IPS DF 6.9 (cell line): ENCODE measurements around the gene FOXK2.

Experiments
- DNase-seq: peaks from one replicate; pipeline ENCODE4 v3.0.0-alpha.2; 2013; ENCODE audit warnings: low read depth, low spot score
- H3K27ac ChIP-seq: one replicate; pipeline ENCODE4 v1.5.1; 2013; ENCODE audit warnings: low read length, control low read depth
- H3K27me3 ChIP-seq: 2 replicates; pipeline ENCODE4 v1.6.1; 2013; ENCODE audit warnings: mild to moderate bottlenecking, low read length; ENCODE audit not compliant: control insufficient read depth, insufficient read depth
- H3K36me3 ChIP-seq: 2 replicates; pipeline ENCODE4 v1.6.1; 2013; ENCODE audit warnings: low read length; ENCODE audit not compliant: control insufficient read depth, insufficient read depth
- H3K4me1 ChIP-seq: 2 replicates; pipeline ENCODE4 v1.6.1; 2013; ENCODE audit warnings: low read length; ENCODE audit not compliant: control insufficient read depth, insufficient read depth
- H3K4me3 ChIP-seq: 2 replicates; pipeline ENCODE4 v1.5.1; 2013; ENCODE audit warnings: mild to moderate bottlenecking, low read length
- H3K9me3 ChIP-seq: 2 replicates; pipeline ENCODE4 v1.6.1; 2013; ENCODE audit warnings: low read length, inconsistent platforms; ENCODE audit not compliant: control insufficient read depth, insufficient read depth
- WGBS: extraction: QIAGEN DNeasy Blood & Tissue Kit; methylation state at CpG from one replicate; pipeline ENCODE4 v1.1.7; 2013; ENCODE audit warnings: mixed read lengths, missing lambda C conversion rate; ENCODE audit not compliant: insufficient read length, insufficient coverage; 5-methylcytosine and 5-hydroxymethylcytosine counted together

FOXK2 gene

GRCh38 chr17:82596296-82596695, 76.8 kb downstream of the FOXK2 start:
- no peaks in the 10 kb centered on the region for H3K9me3 ChIP-seq
- H3K4me1 ChIP-seq: peaks cover 4% of the 10 kb centered on the region; the same call in 1 of the 2 replicates
- H3K36me3 ChIP-seq: peaks cover 45% of the 10 kb centered on the region
- no peaks in the 10 kb centered on the region for H3K27me3 ChIP-seq
- DNase-seq: no peak
- no peak overlapping the region for H3K4me3 ChIP-seq
- H3K27ac ChIP-seq: no peak overlapping the region
- WGBS: no CpG with 5 or more reads among the region's 16 CpGs

DNA sequence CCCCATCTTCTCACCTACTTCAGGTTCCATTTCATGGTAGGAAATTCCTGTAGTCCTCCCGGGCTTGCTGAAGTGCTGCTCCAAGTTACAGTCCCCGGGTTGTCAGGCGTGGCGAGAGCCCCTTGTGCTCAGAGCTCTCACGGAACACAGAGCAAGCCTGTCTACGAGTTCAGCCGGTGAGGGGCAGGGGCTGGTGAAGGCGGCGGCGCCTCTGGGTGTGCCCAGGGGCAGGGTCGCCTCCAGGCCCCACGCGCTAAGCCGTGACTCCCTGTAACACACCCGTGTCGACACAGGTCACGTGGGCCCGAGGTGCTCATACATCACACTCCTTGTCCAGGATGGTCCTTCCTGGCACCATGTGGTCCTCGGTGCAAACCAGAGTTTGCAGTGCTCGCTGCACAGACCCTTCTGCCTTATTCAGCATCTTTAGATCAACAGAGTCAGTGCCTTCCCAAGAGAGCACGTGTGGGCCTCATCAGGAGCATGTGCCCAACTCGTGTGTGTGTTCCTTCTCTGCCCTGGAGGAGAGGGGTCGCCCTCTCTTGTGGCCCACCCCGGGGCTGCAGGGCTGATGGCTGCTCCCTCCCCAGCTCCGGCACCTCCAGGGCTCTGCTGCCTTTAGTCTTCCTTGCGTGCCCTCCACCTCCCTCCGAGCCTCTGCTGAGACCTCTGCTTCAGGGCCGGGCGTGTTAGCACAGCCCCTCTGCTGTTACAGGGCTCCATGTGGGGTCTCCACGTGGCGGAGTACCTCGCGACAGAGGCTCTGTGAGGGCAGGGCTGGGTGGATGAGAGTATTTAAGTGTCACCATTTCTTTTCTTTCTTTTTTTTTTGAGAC, 77.5 kb downstream of the FOXK2 start:
- peaks cover 52% of the 10 kb centered on the region for H3K36me3 ChIP-seq
- WGBS: no CpG with 5 or more reads among the region's 33 CpGs

DNA sequence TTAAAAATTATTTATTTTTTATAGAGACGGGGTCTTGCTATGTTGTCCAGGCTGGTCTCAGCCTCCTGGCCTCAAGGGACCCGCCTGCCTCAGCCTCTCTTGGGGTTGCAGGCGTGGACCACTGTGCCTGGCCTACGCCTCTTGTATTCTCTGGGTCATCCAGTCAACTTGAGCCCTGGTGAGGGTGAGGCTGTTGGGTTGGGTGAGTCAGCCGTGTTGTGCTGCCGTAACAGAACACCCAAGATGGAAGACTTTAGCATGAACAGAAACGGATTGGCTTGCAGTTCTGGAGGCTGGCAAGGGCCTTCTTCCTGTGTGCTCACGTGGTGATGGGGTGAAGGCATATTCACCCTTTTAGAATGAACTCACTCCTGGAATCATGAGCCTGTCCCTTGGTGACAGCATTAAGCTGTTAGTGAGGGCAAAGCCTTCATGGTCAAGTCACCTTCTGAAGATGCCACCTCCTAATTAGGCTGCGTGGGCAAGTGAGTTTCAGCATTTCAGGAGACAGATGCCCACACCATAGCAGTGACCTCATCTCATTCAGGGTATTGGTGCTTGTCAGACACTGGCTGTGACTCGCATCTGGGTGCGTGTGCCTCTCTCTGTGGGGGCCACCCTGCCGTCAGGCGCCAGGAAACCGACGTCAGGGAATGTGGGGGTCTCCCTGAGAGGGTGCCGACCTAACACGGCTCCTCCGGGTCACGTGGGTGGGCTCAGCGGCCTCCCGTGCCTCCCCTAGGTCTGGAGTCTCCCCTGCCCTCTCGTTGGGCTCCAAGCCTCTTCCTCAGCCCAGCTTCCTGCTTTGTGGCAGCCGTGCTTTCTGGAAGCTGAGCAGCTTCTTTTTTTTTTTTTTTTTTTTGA, 79.0 kb downstream of the FOXK2 start:
- Histone ChIP-seq H3K4me1 (peaks cover 1% of the 10 kb centered on the region; the same call in 1 of the 2 replicates), H3K4me3 (no peak overlapping the region), H3K27ac (no peak overlapping the region), H3K36me3 (peaks cover 58% of the 10 kb centered on the region), H3K9me3 (no peaks in the 10 kb centered on the region), H3K27me3 (no peaks in the 10 kb centered on the region)
- no peak for DNase-seq
- no CpG with 5 or more reads among the region's 23 CpGs for WGBS

More for the DNA sequence above, 77.5 kb downstream of the FOXK2 start:
- Histone ChIP-seq H3K9me3 (no peaks in the 10 kb centered on the region), H3K4me3 (no peak overlapping the region), H3K4me1 (peaks cover 4% of the 10 kb centered on the region; the same call in 1 of the 2 replicates), H3K27me3 (no peaks in the 10 kb centered on the region), H3K27ac (no peak overlapping the region)
- no peak for DNase-seq

DNA sequence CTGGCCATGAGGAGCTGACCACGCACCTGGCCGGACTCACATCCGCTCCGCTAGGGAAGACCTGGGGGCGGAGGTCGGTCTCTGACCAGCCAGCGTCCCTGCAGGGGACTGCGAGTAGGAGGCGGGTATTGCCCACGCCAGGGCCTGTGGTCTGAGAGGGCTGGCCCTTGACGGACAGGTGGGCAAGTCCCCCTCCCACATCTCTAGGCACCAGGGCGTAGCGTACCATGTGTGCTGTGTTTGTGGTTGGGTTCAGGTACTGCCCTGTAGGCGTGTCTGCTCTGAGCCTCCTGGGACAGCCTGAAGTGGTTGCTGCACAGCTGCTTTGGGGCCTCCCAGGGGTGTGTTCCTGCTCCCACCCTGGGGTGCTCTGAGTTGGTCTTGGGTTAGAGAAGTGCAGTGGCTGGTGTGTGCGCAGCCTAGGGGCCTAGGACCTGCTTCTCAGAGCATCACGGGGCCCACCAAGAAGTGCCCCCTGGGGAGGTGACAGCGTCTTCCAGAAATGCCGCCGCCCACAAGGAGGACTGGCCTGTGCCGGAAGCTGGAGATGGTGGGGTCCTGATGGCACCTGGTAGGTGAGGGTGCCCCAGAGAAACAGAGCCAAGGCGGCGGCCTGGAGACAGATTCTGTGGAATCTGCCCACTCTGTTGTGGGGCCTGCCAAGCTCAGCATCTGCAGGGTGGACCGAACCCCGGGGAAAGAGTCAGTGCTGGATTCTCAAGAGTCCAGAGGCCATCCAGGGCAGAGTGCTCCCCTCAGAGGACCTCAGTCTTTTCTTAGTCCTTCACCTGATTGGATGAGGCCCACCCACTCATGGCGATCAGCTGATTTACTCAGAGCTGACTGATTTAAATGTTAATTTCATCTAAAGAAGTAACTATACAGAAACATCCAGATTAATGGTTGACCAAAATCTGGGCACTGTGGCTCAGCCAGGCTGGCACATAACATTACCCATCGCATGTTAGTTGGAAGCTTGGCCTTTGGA, 80.4 kb downstream of the FOXK2 start:
- no CpG with 5 or more reads among the region's 26 CpGs for WGBS
- Histone ChIP-seq H3K4me1 (no peaks in the 10 kb centered on the region), H3K4me3 (no peak overlapping the region), H3K9me3 (no peaks in the 10 kb centered on the region), H3K27ac (no peak overlapping the region), H3K36me3 (peaks cover 63% of the 10 kb centered on the region), H3K27me3 (no peaks in the 10 kb centered on the region)
- no peak for DNase-seq

- Histone ChIP-seq H3K4me1 (no peaks in the 10 kb centered on the region), H3K4me3 (no peak overlapping the region), H3K27ac (no peak overlapping the region), H3K9me3 (no peaks in the 10 kb centered on the region), H3K27me3 (no peaks in the 10 kb centered on the region), H3K36me3 (peaks cover 57% of the 10 kb centered on the region)
- no peak for DNase-seq
- WGBS: no CpG with 5 or more reads among the region's 37 CpGs
These were observed 81.4 kb downstream of the FOXK2 start for GRCh38 chr17:82600731-82601446.

DNA sequence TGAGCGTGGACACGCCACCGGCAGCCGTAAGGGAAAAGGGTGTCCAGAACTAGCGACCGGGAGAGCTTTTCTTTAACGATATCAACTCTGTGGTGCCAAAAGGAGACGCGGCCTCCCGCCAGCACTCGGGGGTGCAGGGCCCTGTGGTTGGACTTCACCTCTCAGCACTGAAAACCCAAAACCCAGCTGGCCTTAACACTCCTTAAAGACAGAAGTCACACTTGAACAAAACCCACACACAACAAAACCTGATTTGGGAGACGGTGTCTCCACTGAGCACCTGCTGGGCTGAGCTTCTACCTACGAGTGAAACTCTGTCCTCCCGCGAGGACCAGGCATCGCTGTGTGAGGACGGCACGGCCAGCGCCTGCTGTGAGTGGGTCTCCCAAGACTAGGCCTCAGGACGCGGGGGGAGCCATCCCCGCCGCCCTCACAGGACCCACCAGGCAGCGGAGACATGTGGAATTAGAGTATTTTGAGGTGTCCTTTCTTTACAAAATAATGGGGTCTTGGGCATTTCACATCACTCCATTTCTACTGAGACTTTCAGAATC, 82.0 kb downstream of the FOXK2 start:
- Histone ChIP-seq H3K4me3 (no peak overlapping the region), H3K27ac (no peak overlapping the region), H3K27me3 (no peaks in the 10 kb centered on the region), H3K4me1 (no peaks in the 10 kb centered on the region), H3K36me3 (peaks cover 56% of the 10 kb centered on the region), H3K9me3 (no peaks in the 10 kb centered on the region)
- no peak for DNase-seq
- WGBS: no CpG with 5 or more reads among the region's 24 CpGs

GRCh38 chr17:82602487-82602886, 83.0 kb downstream of the FOXK2 start:
- Histone ChIP-seq H3K9me3 (no peaks in the 10 kb centered on the region), H3K27ac (no peak overlapping the region), H3K36me3 (peaks cover 47% of the 10 kb centered on the region), H3K4me3 (no peak overlapping the region), H3K4me1 (no peaks in the 10 kb centered on the region), H3K27me3 (no peaks in the 10 kb centered on the region)
- no CpG with 5 or more reads among the region's 21 CpGs for WGBS
- no peak for DNase-seq

- no CpG with 5 or more reads among the region's 20 CpGs for WGBS
- Histone ChIP-seq H3K4me1 (no peaks in the 10 kb centered on the region), H3K9me3 (no peaks in the 10 kb centered on the region), H3K27me3 (no peaks in the 10 kb centered on the region), H3K4me3 (no peak overlapping the region), H3K36me3 (peaks cover 47% of the 10 kb centered on the region), H3K27ac (no peak overlapping the region)
- DNase-seq: no peak
These were observed 83.6 kb downstream of the FOXK2 start for GRCh38 chr17:82602986-82603710.

GRCh38 chr17:82603981-82604448, 84.5 kb downstream of the FOXK2 start:
- no peak for DNase-seq
- WGBS: no CpG with 5 or more reads among the region's 18 CpGs
- Histone ChIP-seq H3K4me3 (no peak overlapping the region), H3K27me3 (no peaks in the 10 kb centered on the region), H3K27ac (no peak overlapping the region), H3K4me1 (no peaks in the 10 kb centered on the region), H3K36me3 (peaks cover 41% of the 10 kb centered on the region), H3K9me3 (no peaks in the 10 kb centered on the region)
